Osteoblast (primary cell): ENCODE results near the gene EYA4. TPM values are rescaled to one million over a fixed set of nuclear protein-coding genes. Genes with fewer than 3 reads are reported as not detected.

Experiments
- DNase-seq: peaks from one replicate; pipeline ENCODE4 v3.0.0; 2011; ENCODE audit warnings: low spot score, mixed read lengths; ENCODE audit not compliant: insufficient read length; ENCODE audit errors: missing footprints
- H2AFZ ChIP-seq: 2 replicates; pipeline ENCODE4 v1.6.0; 2011; ENCODE audit warnings: mild to moderate bottlenecking, low read length
- H3K27ac ChIP-seq: 2 replicates; pipeline ENCODE4 v1.5.1; 2011; ENCODE audit warnings: mild to moderate bottlenecking, low read depth, low read length, moderate library complexity
- H3K27me3 ChIP-seq: 2 replicates; pipeline ENCODE4 v1.6.0; 2012; ENCODE audit warnings: mild to moderate bottlenecking, control low read depth, inconsistent platforms, low read length, moderate library complexity; ENCODE audit not compliant: insufficient read depth
- H3K36me3 ChIP-seq: 2 replicates; pipeline ENCODE4 v1.5.1; 2011; ENCODE audit warnings: mild to moderate bottlenecking, low read length, control low read depth, moderate library complexity; ENCODE audit not compliant: insufficient read depth
- H3K4me1 ChIP-seq: 2 replicates; pipeline ENCODE4 v1.5.1; 2011; ENCODE audit warnings: mild to moderate bottlenecking, low read length, control low read depth, moderate library complexity; ENCODE audit not compliant: insufficient read depth
- H3K4me2 ChIP-seq: 2 replicates; pipeline ENCODE4 v1.6.0; 2011; ENCODE audit warnings: mild to moderate bottlenecking, low read length; ENCODE audit not compliant: insufficient read depth
- H3K4me3 ChIP-seq: fragments of 200-600 bp; sonication (generic); 3 replicates; pipeline ENCODE4 v1.5.1; 2012; ENCODE audit warnings: mild to moderate bottlenecking, low read length, inconsistent platforms; ENCODE audit not compliant: insufficient read depth
- H3K79me2 ChIP-seq: 2 replicates; pipeline ENCODE4 v1.6.0; 2012; ENCODE audit warnings: mild to moderate bottlenecking, low read length, control low read depth, inconsistent platforms; ENCODE audit not compliant: insufficient read depth
- H3K9me3 ChIP-seq: 2 replicates; pipeline ENCODE4 v1.5.1; 2011; ENCODE audit warnings: low read depth, low read length, control low read depth
- H4K20me1 ChIP-seq: 2 replicates; pipeline ENCODE4 v1.6.0; 2012; ENCODE audit warnings: mild to moderate bottlenecking, low read length, control low read depth; ENCODE audit not compliant: insufficient read depth
- CTCF ChIP-seq: IDR thresholded peaks from 2 replicates; pipeline ENCODE4 v1.5.1; 2011; ENCODE audit warnings: mild to moderate bottlenecking, low read depth, low read length, moderate library complexity; ENCODE audit errors: extremely low read depth
- total RNA-seq: library from RNA; depleted of rRNA; stranded (reverse); fragments of >200 nt; gene quantifications from 2 replicates; pipeline ENCODE4 v1.2.3, GENCODE V29; 2012

EYA4 gene
- total RNA-seq, 1 donor = 35.5 TPM

GRCh38 chr6:133415262-133415661, 174.1 kb downstream of the EYA4 start:
- no peak for DNase-seq
- H3K4me2 ChIP-seq = no peak overlapping the region
- H3K27me3 ChIP-seq = no peaks in the 10 kb centered on the region
- H4K20me1 ChIP-seq = no peaks in the 10 kb centered on the region
- H3K36me3 ChIP-seq = no peaks in the 10 kb centered on the region
- H3K79me2 ChIP-seq = no peaks in the 10 kb centered on the region
- H3K4me3 ChIP-seq = no peak overlapping the region
- no peak for TF ChIP-seq CTCF
- H3K4me1 ChIP-seq = no peaks in the 10 kb centered on the region
- no peak overlapping the region for H3K27ac ChIP-seq
- no peak overlapping the region for H2AFZ ChIP-seq
- H3K9me3 ChIP-seq = no peaks in the 10 kb centered on the region

- TF ChIP-seq CTCF = no peak
- Histone ChIP-seq H3K4me2 (no peak overlapping the region), H3K4me3 (no peak overlapping the region), H2AFZ (no peak overlapping the region), H4K20me1 (no peaks in the 10 kb centered on the region), H3K9me3 (no peaks in the 10 kb centered on the region), H3K4me1 (no peaks in the 10 kb centered on the region), H3K27me3 (no peaks in the 10 kb centered on the region), H3K36me3 (no peaks in the 10 kb centered on the region), H3K79me2 (no peaks in the 10 kb centered on the region), H3K27ac (no peak overlapping the region)
- no peak for DNase-seq
These were observed 177.0 kb downstream of the EYA4 start for GRCh38 chr6:133418108-133418507.

- H3K4me2 ChIP-seq = no peak overlapping the region
- H3K27ac ChIP-seq = no peak overlapping the region
- no peak overlapping the region for H2AFZ ChIP-seq
- DNase-seq = no peak
- no peaks in the 10 kb centered on the region for H4K20me1 ChIP-seq
- H3K9me3 ChIP-seq = no peaks in the 10 kb centered on the region
- H3K27me3 ChIP-seq = no peaks in the 10 kb centered on the region
- no peak overlapping the region for H3K4me3 ChIP-seq
- no peaks in the 10 kb centered on the region for H3K79me2 ChIP-seq
- TF ChIP-seq CTCF = no peak
- H3K36me3 ChIP-seq = no peaks in the 10 kb centered on the region
- no peaks in the 10 kb centered on the region for H3K4me1 ChIP-seq
These were observed 182.1 kb downstream of the EYA4 start for GRCh38 chr6:133423242-133423641.

GRCh38 chr6:133424359-133424758, 183.2 kb downstream of the EYA4 start:
- no peak overlapping the region for H3K4me2 ChIP-seq
- no peak overlapping the region for H3K27ac ChIP-seq
- no peaks in the 10 kb centered on the region for H3K9me3 ChIP-seq
- H4K20me1 ChIP-seq = no peaks in the 10 kb centered on the region
- H3K79me2 ChIP-seq = no peaks in the 10 kb centered on the region
- no peaks in the 10 kb centered on the region for H3K4me1 ChIP-seq
- no peak overlapping the region for H2AFZ ChIP-seq
- DNase-seq = no peak
- H3K4me3 ChIP-seq = no peak overlapping the region
- no peaks in the 10 kb centered on the region for H3K27me3 ChIP-seq
- TF ChIP-seq CTCF = no peak
- no peaks in the 10 kb centered on the region for H3K36me3 ChIP-seq
